Measurements from ENCODE around the gene PLEKHN1. TPM values are rescaled to one million over a fixed set of nuclear protein-coding genes. Genes with fewer than 3 reads are reported as not detected.

The PLEKHN1 gene
- total RNA-seq, 2 donors from 2014 or later: 1.5 to 4.6 TPM

GRCh38 chr1:956636-957035 is 9.6 kb upstream of the PLEKHN1 start:
- no peak overlapping the region for H3K27ac ChIP-seq (ENCODE audit: low read depth, low read length)
- Mint-ChIP-seq H3K4me1 (peaks cover 8% of the 10 kb centered on the region), H3K4me3 (no peak overlapping the region), H3K9me3 (no peaks in the 10 kb centered on the region), H3K27ac (no peak overlapping the region), H3K36me3 (ENCODE audit: low read depth) (peaks cover 43% of the 10 kb centered on the region), H3K27me3 (ENCODE audit: insufficient read depth) (peaks cover 11% of the 10 kb centered on the region)
- H3K27me3 ChIP-seq (ENCODE audit: control insufficient read depth, insufficient read depth, low read length, poor library complexity, severe bottlenecking): peaks cover 12% of the 10 kb centered on the region
- H3K4me1 ChIP-seq (ENCODE audit: control insufficient read depth, insufficient read depth, low read length): no peaks in the 10 kb centered on the region
- DNase-seq: no peak
- no peak overlapping the region for H3K9ac ChIP-seq (ENCODE audit: extremely low read depth, low read length, poor library complexity, severe bottlenecking)
- WGBS, 2 experiments (ENCODE audit: insufficient coverage in 1 of 2, insufficient read length in 1 of 2): 91 to 94% methylated on average over 8 to 11 of the region's 11 CpGs
- no peak for TF ChIP-seq CTCF (conservative IDR thresholded peaks at IDR 0.05)
- H3K9me3 ChIP-seq (ENCODE audit: control insufficient read depth, low read length): no peaks in the 10 kb centered on the region
- H3K4me3 ChIP-seq (ENCODE audit: low read length): no peak overlapping the region
- H3K36me3 ChIP-seq (ENCODE audit: control insufficient read depth, insufficient read depth, low read length): peaks cover 48% of the 10 kb centered on the region

GRCh38 chr1:958823-959730 is 7.2 kb upstream of the PLEKHN1 start, which contains the start of gene NOC2L:
NOC2L (minus strand) TSS chr1:959256; CDS start chr1:959240, 16 bp downstream.
- Mint-ChIP-seq H3K27me3 (ENCODE audit: insufficient read depth) (peaks cover 11% of the 10 kb centered on the region), H3K4me3 (peak within 1 kb of the TSS; percentile 79), H3K4me1 (peaks cover 8% of the 10 kb centered on the region), H3K9me3 (no peaks in the 10 kb centered on the region), H3K27ac (peak within 1 kb of the TSS; percentile 62), H3K36me3 (ENCODE audit: low read depth) (peaks cover 33% of the 10 kb centered on the region)
- WGBS, 2 experiments (ENCODE audit: insufficient coverage in 1 of 2, insufficient read length in 1 of 2): 6 to 7% methylated on average over 30 to 101 of the region's 101 CpGs
- peaks cover 12% of the 10 kb centered on the region for H3K27me3 ChIP-seq (ENCODE audit: control insufficient read depth, insufficient read depth, low read length, poor library complexity, severe bottlenecking)
- H3K9ac ChIP-seq (ENCODE audit: extremely low read depth, low read length, poor library complexity, severe bottlenecking): peak within 1 kb of the TSS; percentile 90
- peak within 1 kb of the TSS; percentile 84 for H3K4me3 ChIP-seq (ENCODE audit: low read length)
- H3K27ac ChIP-seq (ENCODE audit: low read depth, low read length): no peak within 1 kb of the TSS
- H3K4me1 ChIP-seq (ENCODE audit: control insufficient read depth, insufficient read depth, low read length): no peaks in the 10 kb centered on the region
- H3K36me3 ChIP-seq (ENCODE audit: control insufficient read depth, insufficient read depth, low read length): peaks cover 32% of the 10 kb centered on the region
- peak; percentile 98 for DNase-seq
- no peak for TF ChIP-seq CTCF (conservative IDR thresholded peaks at IDR 0.05)
- no peaks in the 10 kb centered on the region for H3K9me3 ChIP-seq (ENCODE audit: control insufficient read depth, low read length)

DNA sequence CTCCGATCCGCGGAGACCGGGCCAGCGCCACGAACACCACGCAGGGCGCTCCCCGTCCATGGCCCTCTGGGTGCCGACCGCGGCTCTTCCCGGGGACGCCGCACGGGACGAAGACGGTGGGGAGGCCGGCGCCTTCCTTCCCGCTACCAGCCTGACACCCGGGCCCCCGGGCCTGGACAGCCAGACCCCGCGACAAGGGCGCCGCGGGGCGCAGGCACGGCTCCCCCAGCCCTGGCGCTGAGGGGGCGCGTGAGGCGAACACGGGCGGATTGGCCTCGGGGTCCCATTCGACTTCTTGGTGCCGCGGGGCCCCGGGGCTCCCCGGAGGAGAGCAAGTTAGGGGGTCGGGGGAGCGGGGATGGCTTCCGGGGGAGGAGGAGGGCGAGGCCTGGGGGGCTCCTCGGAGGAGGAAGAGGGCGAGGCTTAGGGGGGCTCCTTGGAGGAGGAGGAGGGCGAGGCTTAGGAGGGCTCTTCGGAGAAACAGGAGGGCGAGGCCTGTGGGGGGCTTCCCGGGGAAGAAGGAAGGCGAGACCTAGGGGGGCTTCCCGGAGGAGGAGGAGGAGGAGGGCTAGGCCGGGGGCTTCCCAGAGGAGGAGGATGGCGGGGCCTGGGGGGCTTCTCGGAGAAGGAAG is 6.4 kb upstream of the PLEKHN1 start:
- Mint-ChIP-seq H3K4me3 (peak overlapping the region; percentile 79), H3K27me3 (ENCODE audit: insufficient read depth) (peaks cover 11% of the 10 kb centered on the region)
- DNase-seq: no peak

More for the DNA sequence above, 6.4 kb upstream of the PLEKHN1 start:
- 47 to 56% methylated on average over 6 to 57 of the region's 57 CpGs for WGBS, 2 experiments (ENCODE audit: insufficient coverage in 1 of 2, insufficient read length in 1 of 2)
- Histone ChIP-seq H3K4me3 (ENCODE audit: low read length) (no peak overlapping the region), H3K9ac (ENCODE audit: extremely low read depth, low read length, poor library complexity, severe bottlenecking) (no peak overlapping the region), H3K27ac (ENCODE audit: low read depth, low read length) (no peak overlapping the region), H3K27me3 (ENCODE audit: control insufficient read depth, insufficient read depth, low read length, poor library complexity, severe bottlenecking) (peaks cover 12% of the 10 kb centered on the region), H3K9me3 (ENCODE audit: control insufficient read depth, low read length) (no peaks in the 10 kb centered on the region), H3K4me1 (ENCODE audit: control insufficient read depth, insufficient read depth, low read length) (no peaks in the 10 kb centered on the region), H3K36me3 (ENCODE audit: control insufficient read depth, insufficient read depth, low read length) (peaks cover 25% of the 10 kb centered on the region)
- TF ChIP-seq CTCF (conservative IDR thresholded peaks at IDR 0.05): no peak
- H3K36me3 Mint-ChIP-seq (ENCODE audit: low read depth): peaks cover 26% of the 10 kb centered on the region
- no peak overlapping the region for H3K27ac Mint-ChIP-seq
- no peaks in the 10 kb centered on the region for H3K9me3 Mint-ChIP-seq
- peaks cover 8% of the 10 kb centered on the region for H3K4me1 Mint-ChIP-seq
